SK-N-SH treated with all-trans-retinoic acid at 6 μM for 48 hours (cell line): Measurements from ENCODE around the gene EGFLAM.

Source experiments
- ATAC-seq: fragments of 200-7000 bp; cut with Tn5 transposase; 3 replicates; pipeline ENCODE4 v1.9.1; 2020; ENCODE audit warnings: mild to moderate bottlenecking, moderate library complexity
- ISL1 ChIP-seq: fragments of 250-450 bp; sonication (Bioruptor Pico); IDR thresholded peaks from 2 replicates; pipeline ENCODE4 v2.1.2; 2022; ENCODE audit warnings: mild to moderate bottlenecking, moderate library complexity
- OSR1 ChIP-seq: fragments of 250-450 bp; sonication (Bioruptor Pico); IDR thresholded peaks from 2 replicates; pipeline ENCODE4 v1.8.0; 2022; ENCODE audit warnings: moderate library complexity, mild to moderate bottlenecking, inconsistent platforms
- RARB ChIP-seq: fragments of 250-450 bp; sonication (Bioruptor Pico); IDR thresholded peaks from 2 replicates; pipeline ENCODE4 v1.8.0; 2021; ENCODE audit warnings: mild to moderate bottlenecking, moderate library complexity
- SNAI2 ChIP-seq: fragments of 250-450 bp; sonication (Bioruptor Pico); IDR thresholded peaks from 2 replicates; pipeline ENCODE4 v1.5.0; 2020; ENCODE audit warnings: mild to moderate bottlenecking, moderate library complexity
- TOX ChIP-seq: fragments of 250-450 bp; sonication (Bioruptor Pico); IDR thresholded peaks from 2 replicates; pipeline ENCODE4 v1.8.0; 2021; ENCODE audit warnings: mild to moderate bottlenecking, moderate library complexity, borderline replicate concordance
- ZC3H10 ChIP-seq: fragments of 250-450 bp; sonication (Bioruptor Pico); IDR thresholded peaks from 2 replicates; pipeline ENCODE4 v1.5.1; 2021; ENCODE audit warnings: mild to moderate bottlenecking, moderate library complexity
- ZFP3 ChIP-seq: fragments of 250-450 bp; sonication (Bioruptor Pico); IDR thresholded peaks from 2 replicates; pipeline ENCODE4 v1.5.0; 2020; ENCODE audit warnings: mild to moderate bottlenecking, moderate library complexity
- ZFP30 ChIP-seq: fragments of 450-650 bp; formaldehyde crosslinking; IDR thresholded peaks from 2 replicates; pipeline ENCODE4 v1.5.0; 2022; ENCODE audit warnings: mild to moderate bottlenecking, moderate library complexity
- ZNF565 ChIP-seq: fragments of 450-650 bp; formaldehyde crosslinking; conservative IDR thresholded peaks from 2 replicates; pipeline ENCODE4 v1.5.0; 2020; ENCODE audit warnings: low read depth, mild to moderate bottlenecking, moderate library complexity
- ZNF70 ChIP-seq: fragments of 450-650 bp; formaldehyde crosslinking; IDR thresholded peaks from 2 replicates; pipeline ENCODE4 v1.5.0; 2020; ENCODE audit warnings: mild to moderate bottlenecking, moderate library complexity
- ZNF8 ChIP-seq: fragments of 450-650 bp; formaldehyde crosslinking; IDR thresholded peaks from 2 replicates; pipeline ENCODE4 v1.5.0; 2020; ENCODE audit warnings: mild to moderate bottlenecking, moderate library complexity
- TF ChIP-seq, protein P1 (sequence below): fragments of 250-450 bp; sonication (Bioruptor Pico); IDR thresholded peaks from 2 replicates; pipeline ENCODE4 v1.8.0; 2021; ENCODE audit warnings: low read depth, mild to moderate bottlenecking, moderate library complexity, borderline replicate concordance
- TF ChIP-seq, protein P2 (sequence below): fragments of 250-450 bp; sonication (Bioruptor Pico); IDR thresholded peaks from 2 replicates; pipeline ENCODE4 v1.5.1; 2020; ENCODE audit warnings: low read depth, mild to moderate bottlenecking, moderate library complexity
- TF ChIP-seq, protein P3 (sequence below): fragments of 250-450 bp; sonication (Bioruptor Pico); IDR thresholded peaks from 2 replicates; pipeline ENCODE4 v1.5.0; 2020; ENCODE audit warnings: mild to moderate bottlenecking, moderate library complexity
- TF ChIP-seq, protein P4 (sequence below): fragments of 250-450 bp; sonication (Bioruptor Pico); IDR thresholded peaks from 2 replicates; pipeline ENCODE4 v1.5.1; 2021; ENCODE audit warnings: mild to moderate bottlenecking, moderate library complexity
- TF ChIP-seq, protein P5 (sequence below): fragments of 250-450 bp; sonication (Bioruptor Pico); IDR thresholded peaks from 2 replicates; pipeline ENCODE4 v1.8.0; 2020; ENCODE audit warnings: mild to moderate bottlenecking, moderate library complexity, borderline replicate concordance

The EGFLAM gene

DNA sequence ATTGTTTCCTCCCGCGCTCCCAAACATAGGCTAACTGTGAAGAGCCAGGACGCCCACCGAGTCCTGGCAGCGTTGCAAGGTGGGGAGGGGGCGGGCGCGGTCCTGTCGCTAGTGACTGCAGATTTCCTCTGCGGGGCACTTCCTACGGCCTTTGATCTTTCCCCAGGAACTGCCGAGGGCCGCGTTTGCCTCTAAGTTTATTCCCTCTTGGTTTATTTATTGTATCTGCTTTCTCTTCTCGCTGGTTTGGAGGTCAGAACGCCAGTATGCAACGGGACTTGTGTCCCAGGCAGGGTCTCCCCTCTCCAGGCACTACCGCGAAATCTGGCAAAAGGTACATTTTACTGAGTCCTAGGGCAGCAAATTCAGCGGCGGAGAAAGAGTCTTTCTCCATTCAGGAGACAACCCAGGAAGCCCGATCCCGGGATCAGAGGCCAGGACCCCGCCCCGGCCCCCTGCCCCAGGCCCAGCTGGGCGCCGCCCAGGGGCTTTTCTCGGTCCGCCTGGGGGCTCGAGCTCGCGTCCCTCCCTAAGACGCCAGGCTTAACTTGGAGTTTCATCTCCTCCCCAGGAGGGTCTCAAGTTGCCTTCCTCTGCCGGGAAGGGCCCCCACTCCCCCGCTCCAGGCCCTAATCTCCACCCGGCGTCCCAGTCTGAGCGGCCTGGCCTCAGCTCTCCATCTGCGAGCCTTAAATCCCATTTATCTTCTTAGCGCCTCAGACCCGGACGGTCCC lies 884 bp upstream of the EGFLAM start:
- TF ChIP-seq TOX (no peak), ISL1 (CRISPR knock-in tag) (no peak), ZFP30 (CRISPR knock-in tag) (no peak), RARB (CRISPR knock-in tag) (no peak), SNAI2 (CRISPR knock-in tag) (no peak), ZNF70 (no peak), ZNF565 (CRISPR knock-in tag) (no peak), ZNF8 (no peak), ZC3H10 (CRISPR knock-in tag) (no peak), OSR1 (CRISPR knock-in tag) (no peak), ZFP3 (CRISPR knock-in tag) (no peak)
- TF ChIP-seq, protein P1, sequence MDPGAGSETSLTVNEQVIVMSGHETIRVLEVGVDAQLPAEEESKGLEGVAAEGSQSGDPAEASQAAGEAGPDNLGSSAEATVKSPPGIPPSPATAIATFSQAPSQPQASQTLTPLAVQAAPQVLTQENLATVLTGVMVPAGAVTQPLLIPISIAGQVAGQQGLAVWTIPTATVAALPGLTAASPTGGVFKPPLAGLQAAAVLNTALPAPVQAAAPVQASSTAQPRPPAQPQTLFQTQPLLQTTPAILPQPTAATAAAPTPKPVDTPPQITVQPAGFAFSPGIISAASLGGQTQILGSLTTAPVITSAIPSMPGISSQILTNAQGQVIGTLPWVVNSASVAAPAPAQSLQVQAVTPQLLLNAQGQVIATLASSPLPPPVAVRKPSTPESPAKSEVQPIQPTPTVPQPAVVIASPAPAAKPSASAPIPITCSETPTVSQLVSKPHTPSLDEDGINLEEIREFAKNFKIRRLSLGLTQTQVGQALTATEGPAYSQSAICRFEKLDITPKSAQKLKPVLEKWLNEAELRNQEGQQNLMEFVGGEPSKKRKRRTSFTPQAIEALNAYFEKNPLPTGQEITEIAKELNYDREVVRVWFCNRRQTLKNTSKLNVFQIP (CRISPR knock-in tag): no peak
- TF ChIP-seq, protein P2, sequence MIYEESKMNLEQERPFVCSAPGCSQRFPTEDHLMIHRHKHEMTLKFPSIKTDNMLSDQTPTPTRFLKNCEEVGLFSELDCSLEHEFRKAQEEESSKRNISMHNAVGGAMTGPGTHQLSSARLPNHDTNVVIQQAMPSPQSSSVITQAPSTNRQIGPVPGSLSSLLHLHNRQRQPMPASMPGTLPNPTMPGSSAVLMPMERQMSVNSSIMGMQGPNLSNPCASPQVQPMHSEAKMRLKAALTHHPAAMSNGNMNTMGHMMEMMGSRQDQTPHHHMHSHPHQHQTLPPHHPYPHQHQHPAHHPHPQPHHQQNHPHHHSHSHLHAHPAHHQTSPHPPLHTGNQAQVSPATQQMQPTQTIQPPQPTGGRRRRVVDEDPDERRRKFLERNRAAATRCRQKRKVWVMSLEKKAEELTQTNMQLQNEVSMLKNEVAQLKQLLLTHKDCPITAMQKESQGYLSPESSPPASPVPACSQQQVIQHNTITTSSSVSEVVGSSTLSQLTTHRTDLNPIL (CRISPR knock-in tag): no peak
- TF ChIP-seq, protein P3, sequence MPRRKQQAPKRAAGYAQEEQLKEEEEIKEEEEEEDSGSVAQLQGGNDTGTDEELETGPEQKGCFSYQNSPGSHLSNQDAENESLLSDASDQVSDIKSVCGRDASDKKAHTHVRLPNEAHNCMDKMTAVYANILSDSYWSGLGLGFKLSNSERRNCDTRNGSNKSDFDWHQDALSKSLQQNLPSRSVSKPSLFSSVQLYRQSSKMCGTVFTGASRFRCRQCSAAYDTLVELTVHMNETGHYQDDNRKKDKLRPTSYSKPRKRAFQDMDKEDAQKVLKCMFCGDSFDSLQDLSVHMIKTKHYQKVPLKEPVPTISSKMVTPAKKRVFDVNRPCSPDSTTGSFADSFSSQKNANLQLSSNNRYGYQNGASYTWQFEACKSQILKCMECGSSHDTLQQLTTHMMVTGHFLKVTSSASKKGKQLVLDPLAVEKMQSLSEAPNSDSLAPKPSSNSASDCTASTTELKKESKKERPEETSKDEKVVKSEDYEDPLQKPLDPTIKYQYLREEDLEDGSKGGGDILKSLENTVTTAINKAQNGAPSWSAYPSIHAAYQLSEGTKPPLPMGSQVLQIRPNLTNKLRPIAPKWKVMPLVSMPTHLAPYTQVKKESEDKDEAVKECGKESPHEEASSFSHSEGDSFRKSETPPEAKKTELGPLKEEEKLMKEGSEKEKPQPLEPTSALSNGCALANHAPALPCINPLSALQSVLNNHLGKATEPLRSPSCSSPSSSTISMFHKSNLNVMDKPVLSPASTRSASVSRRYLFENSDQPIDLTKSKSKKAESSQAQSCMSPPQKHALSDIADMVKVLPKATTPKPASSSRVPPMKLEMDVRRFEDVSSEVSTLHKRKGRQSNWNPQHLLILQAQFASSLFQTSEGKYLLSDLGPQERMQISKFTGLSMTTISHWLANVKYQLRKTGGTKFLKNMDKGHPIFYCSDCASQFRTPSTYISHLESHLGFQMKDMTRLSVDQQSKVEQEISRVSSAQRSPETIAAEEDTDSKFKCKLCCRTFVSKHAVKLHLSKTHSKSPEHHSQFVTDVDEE (CRISPR knock-in tag): no peak
- TF ChIP-seq, protein P4, sequence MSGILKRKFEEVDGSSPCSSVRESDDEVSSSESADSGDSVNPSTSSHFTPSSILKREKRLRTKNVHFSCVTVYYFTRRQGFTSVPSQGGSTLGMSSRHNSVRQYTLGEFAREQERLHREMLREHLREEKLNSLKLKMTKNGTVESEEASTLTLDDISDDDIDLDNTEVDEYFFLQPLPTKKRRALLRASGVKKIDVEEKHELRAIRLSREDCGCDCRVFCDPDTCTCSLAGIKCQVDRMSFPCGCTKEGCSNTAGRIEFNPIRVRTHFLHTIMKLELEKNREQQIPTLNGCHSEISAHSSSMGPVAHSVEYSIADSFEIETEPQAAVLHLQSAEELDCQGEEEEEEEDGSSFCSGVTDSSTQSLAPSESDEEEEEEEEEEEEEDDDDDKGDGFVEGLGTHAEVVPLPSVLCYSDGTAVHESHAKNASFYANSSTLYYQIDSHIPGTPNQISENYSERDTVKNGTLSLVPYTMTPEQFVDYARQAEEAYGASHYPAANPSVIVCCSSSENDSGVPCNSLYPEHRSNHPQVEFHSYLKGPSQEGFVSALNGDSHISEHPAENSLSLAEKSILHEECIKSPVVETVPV (CRISPR knock-in tag): no peak
- TF ChIP-seq, protein P5, sequence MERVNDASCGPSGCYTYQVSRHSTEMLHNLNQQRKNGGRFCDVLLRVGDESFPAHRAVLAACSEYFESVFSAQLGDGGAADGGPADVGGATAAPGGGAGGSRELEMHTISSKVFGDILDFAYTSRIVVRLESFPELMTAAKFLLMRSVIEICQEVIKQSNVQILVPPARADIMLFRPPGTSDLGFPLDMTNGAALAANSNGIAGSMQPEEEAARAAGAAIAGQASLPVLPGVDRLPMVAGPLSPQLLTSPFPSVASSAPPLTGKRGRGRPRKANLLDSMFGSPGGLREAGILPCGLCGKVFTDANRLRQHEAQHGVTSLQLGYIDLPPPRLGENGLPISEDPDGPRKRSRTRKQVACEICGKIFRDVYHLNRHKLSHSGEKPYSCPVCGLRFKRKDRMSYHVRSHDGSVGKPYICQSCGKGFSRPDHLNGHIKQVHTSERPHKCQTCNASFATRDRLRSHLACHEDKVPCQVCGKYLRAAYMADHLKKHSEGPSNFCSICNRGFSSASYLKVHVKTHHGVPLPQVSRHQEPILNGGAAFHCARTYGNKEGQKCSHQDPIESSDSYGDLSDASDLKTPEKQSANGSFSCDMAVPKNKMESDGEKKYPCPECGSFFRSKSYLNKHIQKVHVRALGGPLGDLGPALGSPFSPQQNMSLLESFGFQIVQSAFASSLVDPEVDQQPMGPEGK: no peak
- ATAC-seq: no peak

DNA sequence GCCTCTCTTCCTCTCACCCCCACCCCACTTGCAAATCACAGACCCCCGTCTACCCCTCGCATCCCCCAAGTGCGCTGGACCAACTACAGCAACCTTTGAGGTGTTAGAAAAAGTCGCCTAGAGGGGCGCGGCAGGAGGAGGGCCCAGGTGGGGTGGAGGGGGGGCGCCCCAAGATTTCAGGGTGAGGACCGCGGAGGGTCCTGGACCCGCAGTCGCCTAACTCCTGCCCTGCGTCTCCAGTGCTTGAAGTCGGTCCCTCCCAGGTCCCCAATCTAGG lies 379 bp upstream of the EGFLAM start:
- no peak for TF ChIP-seq ZC3H10 (CRISPR knock-in tag)
- TF ChIP-seq TOX: no peak
- TF ChIP-seq, protein P1 (CRISPR knock-in tag): no peak
- no peak for TF ChIP-seq OSR1 (CRISPR knock-in tag)
- TF ChIP-seq, protein P2 (CRISPR knock-in tag): no peak
- TF ChIP-seq, protein P5: no peak
- no peak for ATAC-seq
